Body of pancreas (tissue), 4 donors: Measurements from ENCODE around the gene HPSE2. TPM values are rescaled to one million over a fixed set of nuclear protein-coding genes. Genes with fewer than 3 reads are reported as not detected.
A peak's percentile ranks its signal among the peaks of the same experiment; 100 is the strongest.

Source experiments
- ATAC-seq: fragments of 150-250 bp; one replicate; pipeline ENCODE4 v1.9.1; 2016
- DNase-seq, 4 donors: peaks; one replicate each; pipeline ENCODE4 v3.0.0-alpha.2; 2019
- H3K27ac ChIP-seq, 4 donors: fragments of 200-600 bp; sonication (generic); 1 replicate in 3 of 4; 2 replicates in 1 of 4; pipeline versions ENCODE4 v1.5.1 to v1.6.1; 2016 to 2019; ENCODE audit warnings: mild to moderate bottlenecking in 1 of 4, mixed read lengths in 1 of 4, moderate library complexity in 1 of 4
- H3K27me3 ChIP-seq, 2 donors: fragments of 200-600 bp; sonication (generic); one replicate each; pipeline ENCODE4 v1.6.0; 2016; ENCODE audit warnings: mild to moderate bottlenecking in 1 of 2
- H3K36me3 ChIP-seq, 2 donors: fragments of 200-600 bp; sonication (generic); replicated peaks in 1 of 2; 2 replicates each; pipeline ENCODE4 v1.5.1; 2016; ENCODE audit warnings: low read depth in 2 of 2; ENCODE audit not compliant: insufficient read depth in 1 of 2
- H3K4me1 ChIP-seq: fragments of 200-600 bp; sonication (generic); one replicate; pipeline ENCODE4 v1.6.0; 2016
- H3K4me3 ChIP-seq, 2 donors: fragments of 200-600 bp; sonication (generic); 1 replicate in 1 of 2; 2 replicates in 1 of 2; pipeline ENCODE4 v1.5.1; 2016 to 2019
- H3K9me3 ChIP-seq, 3 donors: fragments of 200-600 bp; sonication (generic); 1 replicate in 2 of 3; 2 replicates in 1 of 3; pipeline ENCODE4 v1.5.1; 2016
- POLR2A ChIP-seq, 3 donors: fragments of 450-650 bp; IDR thresholded peaks; one replicate each; pipeline ENCODE4 v1.6.1; 2016; ENCODE audit warnings: antibody characterized with exemption in 3 of 3, mild to moderate bottlenecking in 2 of 3
- WGBS, 2 donors: methylation state at CpG; one replicate each; pipeline ENCODE4 v1.1.5; 2017; 5-methylcytosine and 5-hydroxymethylcytosine counted together
- intact Hi-C: fragments of 100-400 bp; cut with DNase I; formaldehyde crosslinking; loops from one replicate; pipeline ENCODE4 v1.15.1; 2023
- total RNA-seq, 2 donors: library from RNA; depleted of rRNA; stranded (reverse); fragments of >200 nt; gene quantifications; one replicate each; pipeline ENCODE4 v1.1.0, GENCODE V29; 2016
- TF ChIP-seq, protein P1 (sequence below), 7 experiments: fragments of 450-650 bp in 4 of 7; fragments of 200-600 bp in 3 of 7; sonication (generic) in 3 of 7; IDR thresholded peaks; one replicate each; pipeline ENCODE4 v1.5.1; 2016 to 2019; ENCODE audit warnings: antibody characterized with exemption in 7 of 7

Gene HPSE2
- total RNA-seq, 2 donors from 2014 or later = not detected

- Histone ChIP-seq H3K27me3 (no peaks in the 10 kb centered on the region), H3K36me3 (no peaks in the 10 kb centered on the region), H3K27ac (no peak overlapping the region), H3K9me3 (no peaks in the 10 kb centered on the region), H3K4me3 (no peak overlapping the region), H3K4me1 (peaks cover 30% of the 10 kb centered on the region)
- no peak for DNase-seq
- intact Hi-C loops = no loop called here
- 74 to 82% methylated on average over 8 of the region's 8 CpGs for WGBS, 2 donors
- no peak for ATAC-seq
- TF ChIP-seq POLR2A (IDR thresholded peaks at IDR 0.05) = no peak
- TF ChIP-seq, protein P1, sequence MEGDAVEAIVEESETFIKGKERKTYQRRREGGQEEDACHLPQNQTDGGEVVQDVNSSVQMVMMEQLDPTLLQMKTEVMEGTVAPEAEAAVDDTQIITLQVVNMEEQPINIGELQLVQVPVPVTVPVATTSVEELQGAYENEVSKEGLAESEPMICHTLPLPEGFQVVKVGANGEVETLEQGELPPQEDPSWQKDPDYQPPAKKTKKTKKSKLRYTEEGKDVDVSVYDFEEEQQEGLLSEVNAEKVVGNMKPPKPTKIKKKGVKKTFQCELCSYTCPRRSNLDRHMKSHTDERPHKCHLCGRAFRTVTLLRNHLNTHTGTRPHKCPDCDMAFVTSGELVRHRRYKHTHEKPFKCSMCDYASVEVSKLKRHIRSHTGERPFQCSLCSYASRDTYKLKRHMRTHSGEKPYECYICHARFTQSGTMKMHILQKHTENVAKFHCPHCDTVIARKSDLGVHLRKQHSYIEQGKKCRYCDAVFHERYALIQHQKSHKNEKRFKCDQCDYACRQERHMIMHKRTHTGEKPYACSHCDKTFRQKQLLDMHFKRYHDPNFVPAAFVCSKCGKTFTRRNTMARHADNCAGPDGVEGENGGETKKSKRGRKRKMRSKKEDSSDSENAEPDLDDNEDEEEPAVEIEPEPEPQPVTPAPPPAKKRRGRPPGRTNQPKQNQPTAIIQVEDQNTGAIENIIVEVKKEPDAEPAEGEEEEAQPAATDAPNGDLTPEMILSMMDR (IDR thresholded peaks at IDR 0.05) = no peak
Observed at GRCh38 chr10:98463976-98464754, 771.5 kb downstream of the HPSE2 start.

GRCh38 chr10:98463016-98463415 lies 772.6 kb downstream of the HPSE2 start:
- H3K9me3 ChIP-seq = no peaks in the 10 kb centered on the region
- no peak overlapping the region for H3K27ac ChIP-seq
- no peaks in the 10 kb centered on the region for H3K27me3 ChIP-seq
- no peaks in the 10 kb centered on the region for H3K36me3 ChIP-seq
- DNase-seq = no peak
- no peak for ATAC-seq
- no peak overlapping the region for H3K4me3 ChIP-seq
- intact Hi-C loops = no loop called here
- H3K4me1 ChIP-seq = peaks cover 25% of the 10 kb centered on the region
- WGBS, 2 donors = 84 to 90% methylated on average over 6 of the region's 6 CpGs
- no peak for TF ChIP-seq POLR2A (IDR thresholded peaks at IDR 0.05)
- TF ChIP-seq, protein P1 (IDR thresholded peaks at IDR 0.05) = no peak

DNA sequence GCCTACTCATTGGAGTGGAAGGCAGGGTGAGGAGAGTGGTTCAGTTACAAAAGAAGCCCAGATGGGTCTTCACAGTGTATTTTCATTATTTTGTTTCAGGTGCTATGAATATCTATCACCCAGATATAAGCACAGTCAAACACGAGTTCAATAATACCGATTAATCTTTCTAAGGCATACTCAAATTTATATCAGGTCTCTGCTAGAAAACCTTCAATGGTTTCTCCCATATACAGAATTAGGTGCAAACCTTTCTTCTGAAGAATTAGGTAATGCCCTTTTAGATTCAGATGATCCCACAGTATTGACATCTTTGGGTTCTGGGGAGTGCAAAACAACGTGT lies 774.2 kb downstream of the HPSE2 start:
- WGBS, 2 donors = 75 to 89% methylated on average over 3 of the region's 3 CpGs
- no peaks in the 10 kb centered on the region for H3K27me3 ChIP-seq
- ATAC-seq (no peak), DNase-seq (no peak)
- intact Hi-C loops = no loop called here
- no peak overlapping the region for H3K4me3 ChIP-seq
- H3K27ac ChIP-seq = peak overlapping the region; percentile 73 to 88 (median 80)
- H3K9me3 ChIP-seq = no peaks in the 10 kb centered on the region
- H3K4me1 ChIP-seq = peaks cover 21% of the 10 kb centered on the region
- no peaks in the 10 kb centered on the region for H3K36me3 ChIP-seq
- TF ChIP-seq, protein P1 (IDR thresholded peaks at IDR 0.05) = no peak
- no peak for TF ChIP-seq POLR2A (IDR thresholded peaks at IDR 0.05)

GRCh38 chr10:98460837-98461499 lies 774.7 kb downstream of the HPSE2 start:
- 39 to 56% methylated on average over 3 of the region's 3 CpGs for WGBS, 2 donors
- H3K36me3 ChIP-seq = no peaks in the 10 kb centered on the region
- intact Hi-C loops = no loop called here
- DNase-seq = peak; percentile 80 to 92 (median 86)
- peak overlapping the region; percentile 73 to 88 (median 80) for H3K27ac ChIP-seq
- H3K27me3 ChIP-seq = no peaks in the 10 kb centered on the region
- peak; percentile 99 for ATAC-seq
- peaks cover 21% of the 10 kb centered on the region for H3K4me1 ChIP-seq
- no peaks in the 10 kb centered on the region for H3K9me3 ChIP-seq
- no peak overlapping the region for H3K4me3 ChIP-seq
- TF ChIP-seq, protein P1 (IDR thresholded peaks at IDR 0.05) = no peak
- peak in 1 of 3 donors; percentile 22 for TF ChIP-seq POLR2A (IDR thresholded peaks at IDR 0.05)
